Erythroblast (primary cell): ENCODE data around the gene CCDC86.
A peak's percentile ranks its signal among the peaks of the same experiment; 100 is the strongest.

Experiments used
- DNase-seq, 2 experiments: peaks; one replicate each; lab custom pipeline; 2025; lab: John Stamatoyannopoulos, UW
- GATA1 ChIP-seq: IDR thresholded peaks from 2 replicates; pipeline ENCODE4 v1.6.1; 2011; ENCODE audit warnings: low read depth, mild to moderate bottlenecking, control low read depth, low read length, moderate library complexity
- POLR2A ChIP-seq: IDR thresholded peaks from 2 replicates; pipeline ENCODE4 v1.6.1; 2011; ENCODE audit warnings: mild to moderate bottlenecking, low read length

The CCDC86 gene

GRCh38 chr11:60842668-60843600, 1.0 kb downstream of the CCDC86 start:
- TF ChIP-seq GATA1 (no peak), POLR2A (no peak)
- DNase-seq = peak; percentile 29 to 48

- no peak for DNase-seq
- no peak for TF ChIP-seq GATA1
- TF ChIP-seq POLR2A = no peak
These were observed 2.3 kb downstream of the CCDC86 start for GRCh38 chr11:60844045-60844869.

GRCh38 chr11:60844870-60845221, 2.9 kb downstream of the CCDC86 start:
- no peak for TF ChIP-seq GATA1
- no peak for TF ChIP-seq POLR2A
- no peak for DNase-seq

GRCh38 chr11:60845338-60845737, 3.4 kb downstream of the CCDC86 start:
- TF ChIP-seq POLR2A (no peak), GATA1 (no peak)
- DNase-seq = no peak

GRCh38 chr11:60847281-60847680, 5.4 kb downstream of the CCDC86 start:
- DNase-seq = no peak
- TF ChIP-seq GATA1 (no peak), POLR2A (no peak)

GRCh38 chr11:60847896-60848295, 6.0 kb downstream of the CCDC86 start:
- no peak for DNase-seq
- no peak for TF ChIP-seq POLR2A

GRCh38 chr11:60848714-60849151, 6.8 kb downstream of the CCDC86 start:
- DNase-seq = peak in 1 of 2 experiments; percentile 25

GRCh38 chr11:60849641-60850520, 8.0 kb downstream of the CCDC86 start:
- TF ChIP-seq GATA1 = no peak
- TF ChIP-seq POLR2A = no peak
- DNase-seq = no peak

More at GRCh38 chr11:60848714-60849151, 6.8 kb downstream of the CCDC86 start:
- no peak for TF ChIP-seq POLR2A

GRCh38 chr11:60851327-60852104, 9.6 kb downstream of the CCDC86 start:
- DNase-seq = no peak
- TF ChIP-seq GATA1 (no peak), POLR2A (no peak)

GRCh38 chr11:60852117-60852981, 10.4 kb downstream of the CCDC86 start:
- TF ChIP-seq POLR2A (no peak), GATA1 (no peak)
- DNase-seq = no peak

- TF ChIP-seq GATA1 = no peak
- no peak for TF ChIP-seq POLR2A
- no peak for DNase-seq
These were observed 11.4 kb downstream of the CCDC86 start for GRCh38 chr11:60852982-60853950.
